GM19324 (cell line): ENCODE measurements around the gene SH3TC1.

Experiments
- ATAC-seq: cut with Tn5 transposase; IDR thresholded peaks from one replicate; pipeline ENCODE4 v1.9.1; 2021; ENCODE audit warnings: mild to moderate bottlenecking, moderate library complexity; ENCODE audit not compliant: unreplicated experiment, low FRiP score

Gene SH3TC1

GRCh38 chr4:8197521-8197920 lies 1.6 kb upstream of the SH3TC1 start:
- ATAC-seq: no peak

- no peak for ATAC-seq
These were observed 734 bp upstream of the SH3TC1 start for GRCh38 chr4:8198206-8198905.

- ATAC-seq: no peak
These were observed 658 bp downstream of the SH3TC1 start for GRCh38 chr4:8199594-8200301.

GRCh38 chr4:8200302-8200975 lies 1.3 kb downstream of the SH3TC1 start:
- ATAC-seq: no peak

- ATAC-seq: peak; percentile 41
These were observed 2.3 kb downstream of the SH3TC1 start for GRCh38 chr4:8201321-8201781.

GRCh38 chr4:8202108-8203051 lies 3.3 kb downstream of the SH3TC1 start:
- no peak for ATAC-seq

- ATAC-seq: no peak
These were observed 3.9 kb downstream of the SH3TC1 start for GRCh38 chr4:8203052-8203401.

GRCh38 chr4:8203817-8204216 lies 4.7 kb downstream of the SH3TC1 start:
- ATAC-seq: no peak

GRCh38 chr4:8204576-8205227 lies 5.6 kb downstream of the SH3TC1 start:
- ATAC-seq: no peak

GRCh38 chr4:8205241-8205707 lies 6.2 kb downstream of the SH3TC1 start:
- ATAC-seq: no peak

- peak; percentile 27 for ATAC-seq
These were observed 6.9 kb downstream of the SH3TC1 start for GRCh38 chr4:8205749-8206611.

GRCh38 chr4:8207314-8207713 lies 8.2 kb downstream of the SH3TC1 start:
- no peak for ATAC-seq

- no peak for ATAC-seq
These were observed 9.5 kb downstream of the SH3TC1 start for GRCh38 chr4:8208565-8208964.

GRCh38 chr4:8209181-8209874 lies 10.2 kb downstream of the SH3TC1 start:
- no peak for ATAC-seq

- ATAC-seq: no peak
These were observed 10.9 kb downstream of the SH3TC1 start for GRCh38 chr4:8210010-8210409.

GRCh38 chr4:8210616-8211015 lies 11.5 kb downstream of the SH3TC1 start:
- ATAC-seq: no peak

GRCh38 chr4:8211251-8211650 lies 12.2 kb downstream of the SH3TC1 start:
- ATAC-seq: no peak
